H9 (cell line): ENCODE measurements around the gene EBPL. TPM values are rescaled to one million over a fixed set of nuclear protein-coding genes. Genes with fewer than 3 reads are reported as not detected.

Experiments
- DNase-seq: peaks from one replicate; pipeline ENCODE4 v3.0.0-alpha.2; 2017
- H2AFZ ChIP-seq: one replicate; pipeline ENCODE4 v1.6.1; 2013; ENCODE audit warnings: mild to moderate bottlenecking, low read length, control low read depth, moderate library complexity
- H2AK5ac ChIP-seq: 2 replicates; pipeline ENCODE4 v1.6.1; 2013; ENCODE audit warnings: low read length, control low read depth, mixed read lengths; ENCODE audit not compliant: insufficient read length
- H2BK120ac ChIP-seq: one replicate; pipeline ENCODE4 v1.6.1; 2013; ENCODE audit warnings: low read depth, mild to moderate bottlenecking, low read length, control low read depth, inconsistent platforms; ENCODE audit not compliant: poor library complexity, severe bottlenecking
- H2BK12ac ChIP-seq: 2 replicates; pipeline ENCODE4 v1.6.1; 2013; ENCODE audit warnings: low read length, control low read depth, mixed read lengths, low read depth; ENCODE audit not compliant: insufficient read length
- H2BK15ac ChIP-seq: 2 replicates; pipeline ENCODE4 v1.6.1; 2013; ENCODE audit warnings: low read depth, low read length, control low read depth
- H2BK20ac ChIP-seq: one replicate; pipeline ENCODE4 v1.6.1; 2013; ENCODE audit warnings: low read depth, mild to moderate bottlenecking, low read length, control low read depth, inconsistent platforms; ENCODE audit not compliant: poor library complexity, severe bottlenecking
- H2BK5ac ChIP-seq: 2 replicates; pipeline ENCODE4 v1.6.1; 2013; ENCODE audit warnings: low read length, control low read depth, mixed read lengths; ENCODE audit not compliant: insufficient read length
- H3K14ac ChIP-seq: 2 replicates; pipeline ENCODE4 v1.6.1; 2013; ENCODE audit warnings: low read length, control low read depth; ENCODE audit not compliant: insufficient read depth
- H3K18ac ChIP-seq: 2 replicates; pipeline ENCODE4 v1.6.1; 2013; ENCODE audit warnings: low read depth, mild to moderate bottlenecking, mixed read lengths, low read length, control low read depth; ENCODE audit not compliant: insufficient read length
- H3K23ac ChIP-seq: 2 replicates; pipeline ENCODE4 v1.6.1; 2013; ENCODE audit warnings: low read length, control low read depth, mixed read lengths, low read depth; ENCODE audit not compliant: insufficient read length
- H3K23me2 ChIP-seq: 2 replicates; pipeline ENCODE4 v1.6.1; 2013; ENCODE audit warnings: low read depth, mild to moderate bottlenecking, mixed read lengths, low read length, control low read depth; ENCODE audit not compliant: insufficient read length, poor library complexity, severe bottlenecking
- H3K27ac ChIP-seq: 2 replicates; pipeline ENCODE4 v1.5.1; 2013; ENCODE audit warnings: low read length, control low read depth, mixed read lengths, low read depth; ENCODE audit not compliant: insufficient read length
- H3K27me3 ChIP-seq: 2 replicates; pipeline ENCODE4 v1.6.1; 2013; ENCODE audit warnings: low read length, control low read depth, inconsistent platforms; ENCODE audit not compliant: insufficient read depth
- H3K4ac ChIP-seq: 2 replicates; pipeline ENCODE4 v1.6.1; 2013; ENCODE audit warnings: low read depth, mild to moderate bottlenecking, control low read depth, inconsistent platforms, low read length, moderate library complexity
- H3K4me1 ChIP-seq: 2 replicates; pipeline ENCODE4 v1.6.1; 2013; ENCODE audit warnings: low read length, control low read depth, inconsistent platforms; ENCODE audit not compliant: insufficient read depth
- H3K4me2 ChIP-seq: 2 replicates; pipeline ENCODE4 v1.6.1; 2013; ENCODE audit warnings: low read length, control low read depth, mixed read lengths; ENCODE audit not compliant: insufficient read length, insufficient read depth
- H3K56ac ChIP-seq: 2 replicates; pipeline ENCODE4 v1.6.1; 2013; ENCODE audit warnings: low read depth, mild to moderate bottlenecking, mixed read lengths, low read length, control low read depth; ENCODE audit not compliant: insufficient read length
- H3K79me1 ChIP-seq: 2 replicates; pipeline ENCODE4 v1.6.1; 2013; ENCODE audit warnings: low read depth, mild to moderate bottlenecking, moderate library complexity, low read length, control low read depth, inconsistent platforms; ENCODE audit not compliant: insufficient read depth, poor library complexity, severe bottlenecking
- H3K79me2 ChIP-seq: 2 replicates; pipeline ENCODE4 v1.6.1; 2013; ENCODE audit warnings: low read length, control low read depth, inconsistent platforms; ENCODE audit not compliant: insufficient read depth
- H3K9ac ChIP-seq: 2 replicates; pipeline ENCODE4 v1.6.1; 2013; ENCODE audit warnings: low read length, control low read depth, mixed read lengths; ENCODE audit not compliant: insufficient read length; ENCODE audit errors: extremely low read depth
- H3K9me3 ChIP-seq: one replicate; pipeline ENCODE4 v1.6.1; 2013; ENCODE audit warnings: low read depth, low read length, inconsistent platforms; ENCODE audit not compliant: control insufficient read depth
- H3T11ph ChIP-seq: one replicate; pipeline ENCODE4 v1.6.1; 2013; ENCODE audit warnings: mild to moderate bottlenecking, low read length, control low read depth, inconsistent platforms
- H4K20me1 ChIP-seq: one replicate; pipeline ENCODE4 v1.6.1; 2013; ENCODE audit not compliant: control insufficient read depth, insufficient read length, insufficient read depth
- H4K5ac ChIP-seq: 2 replicates; pipeline ENCODE4 v1.6.1; 2013; ENCODE audit warnings: low read depth, mild to moderate bottlenecking, mixed read lengths, low read length, control low read depth; ENCODE audit not compliant: insufficient read length
- H4K8ac ChIP-seq: replicated peaks from 2 replicates; pipeline ENCODE4 v1.6.1; 2013; ENCODE audit warnings: low read length, control low read depth, mixed read lengths, low read depth; ENCODE audit not compliant: insufficient read length
- H4K91ac ChIP-seq: 2 replicates; pipeline ENCODE4 v1.6.1; 2013; ENCODE audit warnings: low read depth, mild to moderate bottlenecking, moderate library complexity, mixed read lengths, low read length, control low read depth; ENCODE audit not compliant: insufficient read length
- H3K27ac Mint-ChIP-seq, 3 experiments: 2 replicates in 2 of 3; 3 replicates in 1 of 3; pipeline ENCODE4 v1.8.0; 2020 to 2021; ENCODE audit warnings: mixed read lengths in 3 of 3, mild to moderate bottlenecking in 1 of 3, moderate library complexity in 1 of 3
- H3K27me3 Mint-ChIP-seq: 2 replicates; pipeline ENCODE4 v1.8.0; 2021; ENCODE audit warnings: low read depth, mild to moderate bottlenecking, moderate library complexity, mixed read lengths
- H3K36me3 Mint-ChIP-seq, 3 experiments: 2 replicates in 2 of 3; 3 replicates in 1 of 3; pipeline ENCODE4 v1.8.0; 2020 to 2021; ENCODE audit warnings: low read depth in 3 of 3, mixed read lengths in 3 of 3; ENCODE audit not compliant: insufficient read depth in 1 of 3
- H3K4me1 Mint-ChIP-seq, 2 experiments: 2 replicates each; pipeline ENCODE4 v1.8.0; 2020; ENCODE audit warnings: mixed read lengths in 2 of 2
- H3K4me3 Mint-ChIP-seq, 2 experiments: 2 replicates in 1 of 2; 3 replicates in 1 of 2; pipeline ENCODE4 v1.8.0; 2020 to 2021; ENCODE audit warnings: mild to moderate bottlenecking in 2 of 2, mixed read lengths in 2 of 2, moderate library complexity in 1 of 2
- H3K9me3 Mint-ChIP-seq, 2 experiments: 2 replicates in 1 of 2; 3 replicates in 1 of 2; pipeline ENCODE4 v1.8.0; 2020; ENCODE audit warnings: mild to moderate bottlenecking in 2 of 2, mixed read lengths in 2 of 2, moderate library complexity in 1 of 2
- CTCF ChIP-seq: fragments of 200-600 bp; sonication (generic); conservative IDR thresholded peaks from 3 replicates; pipeline ENCODE4 v1.8.0; 2021; ENCODE audit warnings: antibody characterized with exemption, mild to moderate bottlenecking
- WGBS: extraction: QIAGEN DNeasy Blood & Tissue Kit; methylation state at CpG from one replicate; pipeline ENCODE4 v1.1.7; 2013; ENCODE audit warnings: missing lambda C conversion rate, low lambda C conversion rate, mixed read lengths; ENCODE audit not compliant: insufficient read length; ENCODE audit errors: extremely low coverage; 5-methylcytosine and 5-hydroxymethylcytosine counted together
- total RNA-seq: library from RNA; stranded (reverse); gene quantifications from 2 replicates; pipeline ENCODE4 v1.2.1, GENCODE V29; 2021

EBPL gene
- total RNA-seq, 1 experiment from 2014 or later = 65.9 TPM

- no peak for TF ChIP-seq CTCF
- Histone ChIP-seq H3K4me1 (no peaks in the 10 kb centered on the region; the same call in 1 of the 2 replicates), H3K4ac (no peak overlapping the region), H2BK15ac (no peak overlapping the region), H2BK5ac (no peak overlapping the region), H3K18ac (no peak overlapping the region), H3K56ac (no peak overlapping the region), H3K9ac (no peak overlapping the region), H2AFZ (no peak overlapping the region), H4K8ac (no peak overlapping the region), H2BK20ac (no peak overlapping the region), H3K79me2 (peaks cover 4% of the 10 kb centered on the region; the same call in 1 of the 2 replicates), H4K20me1 (no peaks in the 10 kb centered on the region), H3K27ac (no peak overlapping the region), H3K27me3 (no peaks in the 10 kb centered on the region), H2BK120ac (no peak overlapping the region), H2BK12ac (no peak overlapping the region), H3K23ac (no peak overlapping the region), H3T11ph (no peak overlapping the region), H3K23me2 (no peaks in the 10 kb centered on the region), H3K79me1 (no peaks in the 10 kb centered on the region), H3K9me3 (peaks cover 6% of the 10 kb centered on the region), H2AK5ac (no peak overlapping the region), H4K91ac (no peak overlapping the region), H4K5ac (no peak overlapping the region), H3K14ac (no peak overlapping the region), H3K4me2 (no peak overlapping the region)
- H3K36me3 Mint-ChIP-seq = peaks cover 42 to 52% (median 51%) of the 10 kb centered on the region in 3 experiments
- peaks cover 14 to 16% of the 10 kb centered on the region in 2 experiments for H3K9me3 Mint-ChIP-seq
- peaks cover 8 to 9% of the 10 kb centered on the region in 2 experiments for H3K4me1 Mint-ChIP-seq
- no peaks in the 10 kb centered on the region for H3K27me3 Mint-ChIP-seq
- H3K4me3 Mint-ChIP-seq = no peak overlapping the region
- DNase-seq = no peak
- H3K27ac Mint-ChIP-seq = no peak overlapping the region
- WGBS = no CpG with 5 or more reads among the region's 6 CpGs
Observed at GRCh38 chr13:49683489-49683888, 7.8 kb downstream of the EBPL start.
